ENCODE measurements around the gene MYL7.

MYL7 gene

DNA sequence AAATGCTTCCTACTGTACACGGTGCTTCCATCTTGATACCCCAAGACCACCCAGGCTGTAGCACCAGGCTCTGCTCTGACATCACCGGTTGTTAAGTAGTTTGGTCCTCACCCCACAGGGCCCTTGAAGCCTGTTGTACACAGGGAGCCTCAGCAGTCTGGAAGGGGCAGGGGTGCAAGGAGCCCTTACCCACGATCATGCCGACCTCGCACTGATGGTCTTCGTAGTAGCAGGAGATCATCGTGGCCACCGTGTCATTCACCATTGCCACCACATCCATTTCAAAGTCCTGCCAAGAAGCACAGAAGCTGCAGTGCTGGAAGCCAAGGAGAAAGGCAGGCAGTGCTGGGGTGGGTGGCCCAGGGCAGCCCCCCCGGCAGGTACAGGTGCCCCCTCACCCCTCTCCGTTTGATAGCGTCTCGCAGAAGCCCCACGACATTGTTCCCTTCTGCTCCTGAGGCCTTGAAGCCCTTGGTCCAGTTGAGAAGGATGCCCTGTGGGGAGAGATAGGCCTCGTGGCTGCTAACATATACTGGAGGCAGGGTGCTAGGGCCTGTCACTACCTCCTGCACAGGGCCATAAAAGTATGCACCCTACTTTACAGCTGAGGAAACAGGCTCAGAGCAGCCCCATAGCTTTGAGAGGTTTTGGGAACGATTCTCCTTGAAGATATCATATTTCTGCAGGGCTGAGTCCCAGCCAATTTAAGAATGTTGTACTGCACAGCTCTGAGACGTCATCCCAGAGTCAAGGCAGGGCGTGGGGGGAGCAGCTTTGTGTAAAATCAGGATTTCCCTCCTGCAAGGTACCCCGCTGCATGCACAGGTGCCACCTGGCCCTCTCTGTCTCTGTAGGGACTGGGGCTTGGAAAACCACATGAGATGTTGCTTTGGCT is 8.7 kb upstream of the MYL7 start:
- DNase-seq, result no peak

GRCh38 chr7:44148961-44149536 is 7.9 kb upstream of the MYL7 start:
- no peak for DNase-seq

DNA sequence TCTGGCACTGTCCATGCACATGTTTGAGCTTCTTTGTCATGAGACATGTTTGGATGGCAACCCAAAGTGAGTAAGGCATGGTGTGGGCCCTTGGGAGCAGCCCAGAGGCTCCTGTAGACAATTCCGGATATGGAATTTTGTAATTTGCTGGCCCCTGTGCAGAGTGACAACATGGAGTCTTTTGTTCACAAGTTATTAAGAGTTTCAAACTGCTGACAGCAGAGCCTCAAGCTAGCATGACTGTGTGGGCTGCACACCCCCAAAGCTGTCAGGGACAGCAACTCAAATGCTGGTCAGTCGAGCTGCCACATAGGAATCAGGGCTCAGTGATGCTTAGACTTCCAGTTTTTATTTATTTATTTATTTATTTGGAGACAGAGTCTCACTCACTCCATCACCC is 7.0 kb upstream of the MYL7 start:
- no peak for DNase-seq

GRCh38 chr7:44147026-44147991 is 6.2 kb upstream of the MYL7 start:
- DNase-seq, result no peak

GRCh38 chr7:44145969-44146911 is 5.1 kb upstream of the MYL7 start:
- peak in 3 of 4 experiments; percentile 26 to 62 (median 47) for DNase-seq

- DNase-seq, result peak in 3 of 4 experiments; percentile 11 to 48 (median 25)
Observed at GRCh38 chr7:44145479-44145968, 4.4 kb upstream of the MYL7 start.

DNA sequence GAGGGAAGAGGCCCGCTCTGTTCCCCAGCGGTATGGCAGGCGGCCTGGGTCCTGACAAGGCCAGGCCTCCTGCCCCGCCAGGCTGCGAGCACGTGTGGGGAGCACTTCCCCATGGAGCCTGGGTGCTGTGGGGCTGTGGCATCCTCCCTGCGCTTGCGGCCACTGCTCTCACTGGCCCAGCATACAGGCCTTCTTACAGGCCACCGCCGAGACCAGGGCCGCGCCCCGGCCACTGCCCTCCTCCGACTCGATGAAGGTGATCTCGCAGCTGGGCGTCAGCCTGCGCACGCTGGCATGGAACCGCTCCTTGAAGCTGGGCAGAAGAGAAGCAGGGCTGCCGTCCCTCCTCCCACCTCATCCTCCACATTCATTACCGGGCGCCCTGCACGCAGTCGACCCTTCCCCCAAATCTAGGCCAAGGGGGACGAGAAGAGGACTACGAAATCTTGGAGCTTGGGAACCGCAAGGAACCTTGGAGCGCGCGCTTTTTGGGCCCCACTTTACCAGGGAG is 3.9 kb upstream of the MYL7 start:
- no peak for DNase-seq

DNA sequence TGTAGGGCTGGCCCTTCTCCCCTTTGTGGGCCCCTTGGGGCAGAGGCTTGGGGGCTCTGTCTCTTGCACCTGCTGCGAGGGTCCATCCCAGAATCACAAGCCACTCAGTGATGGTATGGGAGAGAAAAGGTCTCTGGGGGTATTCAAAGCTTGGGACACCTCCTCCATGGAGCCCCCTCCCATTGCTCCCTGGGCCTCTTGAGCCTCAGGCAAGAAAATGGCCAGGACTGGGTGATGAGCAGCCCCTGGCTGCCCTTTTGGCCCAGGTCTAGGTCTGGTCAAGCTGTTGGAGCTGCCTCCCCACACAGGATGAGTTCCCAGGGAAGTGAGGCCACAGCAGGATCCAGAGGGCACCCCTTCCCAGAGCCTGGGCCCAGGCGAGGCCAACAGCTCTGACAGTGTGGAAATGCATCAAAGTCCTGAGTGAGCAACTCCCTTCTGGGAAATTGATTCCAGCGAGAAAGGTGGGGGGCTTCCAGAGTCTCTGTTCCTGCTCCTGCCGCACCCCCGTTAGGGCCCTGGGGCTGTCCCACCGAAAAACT is 3.4 kb upstream of the MYL7 start:
- DNase-seq, result no peak

- DNase-seq, result no peak
Observed at GRCh38 chr7:44143646-44144250, 2.6 kb upstream of the MYL7 start.

- no peak for DNase-seq
Observed at GRCh38 chr7:44142028-44142427, 896 bp upstream of the MYL7 start.

DNA sequence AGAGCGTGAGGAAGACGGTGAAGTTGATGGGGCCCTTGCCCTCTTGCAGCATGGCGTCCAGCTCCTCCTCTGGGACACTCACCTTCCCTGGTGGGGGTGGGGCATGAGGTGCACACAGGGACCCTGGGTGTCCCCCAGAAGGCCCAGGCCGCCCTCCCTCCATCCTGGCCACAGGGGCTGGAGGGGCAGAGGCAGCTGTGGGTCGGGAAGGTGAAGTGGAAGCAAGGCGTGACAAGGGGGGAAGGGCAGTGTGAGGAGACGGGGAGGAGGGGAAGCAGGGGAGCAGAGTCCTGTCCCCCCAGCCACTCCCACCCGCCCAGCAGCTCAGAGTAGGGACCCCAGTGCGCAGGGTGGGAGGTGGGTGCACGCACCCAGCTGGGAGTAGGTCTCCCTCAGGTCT is 791 bp downstream of the MYL7 start:
- no peak for DNase-seq

DNA sequence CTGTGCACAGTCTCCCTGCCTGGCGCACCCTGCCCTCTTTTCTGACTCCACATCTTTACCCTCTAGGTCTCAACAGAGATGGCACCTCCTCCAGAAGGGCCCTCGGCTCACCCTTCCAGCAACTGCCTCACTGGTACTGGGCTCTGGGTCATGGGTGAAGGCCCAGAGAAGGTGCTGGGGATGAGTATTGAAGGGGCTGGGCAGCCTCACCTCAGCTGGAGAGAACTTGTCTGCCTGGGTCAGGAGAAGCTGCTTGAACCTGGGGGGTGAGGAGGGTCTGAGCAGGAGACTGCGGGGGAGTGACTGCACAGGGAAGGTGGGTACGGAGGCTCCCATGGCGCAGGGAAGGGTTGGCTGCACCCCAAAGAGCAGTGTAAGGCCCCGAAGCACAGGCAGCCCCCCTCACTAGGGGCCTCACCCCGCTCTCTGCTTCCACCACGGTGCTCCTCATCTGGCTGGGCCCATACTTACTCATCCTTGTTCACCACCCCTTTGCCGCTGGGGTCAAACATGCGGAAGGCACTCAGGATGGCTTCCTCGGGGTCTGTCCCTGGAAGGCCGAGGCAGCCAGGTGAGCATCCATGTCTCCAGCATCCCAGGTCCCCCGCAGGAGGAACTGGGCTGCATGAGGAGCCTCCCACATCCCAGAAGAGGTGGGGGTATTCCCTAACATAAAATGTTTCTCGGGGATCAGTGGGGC is 1.7 kb downstream of the MYL7 start:
- DNase-seq, result no peak

DNA sequence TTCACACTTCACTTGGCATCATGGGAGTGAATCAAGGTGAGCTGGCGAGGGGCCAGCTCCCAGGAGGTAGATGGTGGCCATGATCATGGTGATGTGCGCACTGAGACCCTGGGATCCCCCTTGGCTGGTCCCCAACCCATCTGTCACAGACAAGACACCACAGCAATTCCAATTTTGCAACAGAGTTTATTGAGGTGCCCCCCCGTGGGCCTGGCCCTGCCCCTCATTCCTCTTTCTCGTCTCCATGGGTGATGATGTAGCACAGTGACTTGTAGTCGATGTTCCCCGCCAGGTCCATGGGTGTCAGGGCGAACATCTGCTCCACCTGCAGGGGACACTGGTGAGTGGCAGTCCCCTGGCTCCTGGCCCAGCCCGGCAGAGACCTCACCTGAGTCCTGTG is 2.4 kb downstream of the MYL7 start:
- DNase-seq, result no peak

DNA sequence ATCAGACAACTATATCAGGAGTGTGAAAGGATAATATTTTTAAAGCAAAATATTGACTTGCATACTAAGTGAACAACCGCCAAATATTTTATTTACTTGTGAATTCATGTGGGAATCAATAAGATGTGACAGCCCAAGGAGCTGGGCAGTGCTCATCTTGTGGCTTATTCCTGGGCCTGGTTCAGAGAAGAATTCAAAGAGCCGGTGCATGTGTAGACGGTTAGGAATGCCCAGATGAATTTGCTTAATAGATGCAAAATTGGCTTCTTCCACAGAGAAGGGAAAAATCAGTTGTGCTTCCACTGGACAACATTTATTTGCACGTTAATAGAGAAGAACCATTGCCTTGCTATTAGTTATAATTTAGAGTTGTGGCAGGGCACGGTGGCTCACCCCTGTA is 4.4 kb downstream of the MYL7 start:
- DNase-seq, result no peak

DNA sequence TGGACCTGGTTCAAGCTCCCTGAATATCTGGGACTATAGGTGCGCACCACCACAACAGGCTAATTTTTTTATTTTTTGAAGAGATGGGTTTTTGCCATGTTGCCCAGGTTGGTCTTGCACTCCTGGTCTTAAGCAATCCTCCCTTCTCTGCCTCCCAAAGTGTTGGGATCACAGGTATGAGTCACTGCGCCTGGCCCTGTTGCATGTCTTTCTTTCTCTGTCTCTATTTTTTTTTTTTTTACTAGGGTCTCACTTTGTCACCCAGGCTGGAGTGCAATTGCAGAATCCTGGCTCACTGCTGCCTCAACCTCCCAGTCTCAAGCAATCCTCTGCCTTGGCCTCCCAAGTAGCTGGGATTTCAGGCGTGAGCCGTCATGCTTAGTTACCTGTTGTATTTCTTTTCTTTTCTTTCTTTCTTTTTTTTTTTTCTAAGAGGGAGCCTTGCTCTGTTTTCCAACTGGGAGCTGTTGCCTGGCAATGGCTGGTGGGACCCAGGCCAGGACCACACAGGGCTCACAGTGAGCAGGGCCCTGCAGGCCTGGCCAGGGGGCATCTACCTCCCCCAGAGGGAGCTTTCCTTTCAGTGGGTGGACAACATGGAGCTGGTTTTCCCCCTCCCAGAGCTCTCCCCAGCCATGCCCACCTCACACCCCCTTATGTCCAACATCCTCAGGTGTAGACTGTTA is 6.0 kb downstream of the MYL7 start:
- no peak for DNase-seq

- DNase-seq, result no peak
Observed at GRCh38 chr7:44133295-44133694, 7.8 kb downstream of the MYL7 start.

- no peak for DNase-seq
Observed at GRCh38 chr7:44132039-44132438, 9.1 kb downstream of the MYL7 start.

DNA sequence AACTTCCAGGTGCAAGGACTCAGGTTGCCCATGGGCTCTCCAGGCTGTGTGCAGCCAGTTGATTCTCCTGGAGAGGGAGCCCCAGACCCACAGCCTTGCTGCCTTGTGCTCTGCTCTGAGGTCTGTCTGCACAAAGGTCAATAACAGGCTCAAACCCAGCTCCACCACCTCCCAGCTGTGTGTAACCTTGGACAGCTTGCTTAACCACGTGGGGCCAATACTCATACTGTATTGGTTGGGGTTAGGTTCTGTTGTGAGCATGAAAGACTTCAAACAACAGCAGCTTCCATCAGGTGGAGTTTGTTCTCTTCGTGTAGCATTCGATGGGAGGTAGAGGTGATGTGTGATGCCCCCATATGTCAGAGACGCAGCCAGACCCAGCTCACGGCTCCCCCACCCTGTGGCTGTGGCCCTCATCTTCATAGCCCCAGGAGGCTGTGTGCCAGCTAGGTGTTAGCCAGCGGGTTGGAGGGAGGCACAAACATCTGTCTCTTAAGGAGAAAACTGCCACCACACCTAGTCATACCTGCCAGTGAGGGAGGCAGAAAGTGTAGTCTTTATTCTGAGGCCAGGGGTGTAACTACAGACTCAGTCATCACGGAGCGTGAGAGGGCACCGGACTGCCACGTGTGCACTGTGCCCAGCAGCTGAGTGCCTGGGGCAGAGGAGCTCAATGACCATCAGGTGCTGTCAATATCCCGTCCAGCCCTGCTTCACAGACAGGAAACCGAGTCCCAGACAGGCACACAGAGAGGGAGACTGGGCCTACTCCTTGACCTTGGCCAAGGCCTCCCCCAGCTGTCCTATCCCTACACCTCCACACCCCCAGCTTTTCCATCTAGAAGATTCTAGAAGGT is 9.7 kb downstream of the MYL7 start:
- no peak for DNase-seq
